Karpas-422 (cell line): ENCODE measurements around the gene ASPN. TPM values are rescaled to one million over a fixed set of nuclear protein-coding genes. Genes with fewer than 3 reads are reported as not detected.

Source experiments
- DNase-seq: peaks from one replicate; pipeline ENCODE4 v3.0.0-alpha.2; 2015
- H2AFZ ChIP-seq: fragments of 200-600 bp; sonication (generic); 2 replicates; pipeline ENCODE4 v1.6.1; 2014; ENCODE audit warnings: antibody characterized with exemption, low read length, mixed read lengths
- H3K27ac ChIP-seq: fragments of 200-600 bp; sonication (generic); 2 replicates; pipeline ENCODE4 v1.5.1; 2014; ENCODE audit warnings: mild to moderate bottlenecking, low read length, moderate library complexity
- H3K27me3 ChIP-seq: fragments of 200-600 bp; sonication (generic); 2 replicates; pipeline ENCODE4 v1.6.1; 2014; ENCODE audit warnings: low read length, mixed read lengths
- H3K36me3 ChIP-seq: fragments of 200-600 bp; sonication (generic); 2 replicates; pipeline ENCODE4 v1.6.1; 2014; ENCODE audit warnings: low read length, mixed read lengths; ENCODE audit not compliant: insufficient read depth
- H3K4me1 ChIP-seq: fragments of 200-600 bp; sonication (generic); 2 replicates; pipeline ENCODE4 v1.6.1; 2014; ENCODE audit warnings: mild to moderate bottlenecking, low read length, mixed read lengths
- H3K4me2 ChIP-seq: fragments of 200-600 bp; sonication (generic); 2 replicates; pipeline ENCODE4 v1.6.1; 2014; ENCODE audit warnings: low read length, low read depth, mild to moderate bottlenecking; ENCODE audit not compliant: poor library complexity, severe bottlenecking
- H3K4me3 ChIP-seq: fragments of 200-600 bp; sonication (generic); 2 replicates; pipeline ENCODE4 v1.5.1; 2014; ENCODE audit warnings: mild to moderate bottlenecking, antibody characterized with exemption, low read length, mixed read lengths
- H3K79me2 ChIP-seq: fragments of 200-600 bp; sonication (generic); 2 replicates; pipeline ENCODE4 v1.6.1; 2014; ENCODE audit warnings: mild to moderate bottlenecking, low read length, mixed read lengths
- H3K9ac ChIP-seq: fragments of 200-600 bp; sonication (generic); 2 replicates; pipeline ENCODE4 v1.6.0; 2014; ENCODE audit warnings: low read length
- H3K9me2 ChIP-seq: fragments of 200-600 bp; sonication (generic), shearing (Covaris generic); replicated peaks from 2 replicates; pipeline ENCODE4 v1.6.0; 2014; ENCODE audit warnings: mild to moderate bottlenecking, low read length, moderate library complexity; ENCODE audit not compliant: insufficient read depth
- H3K9me3 ChIP-seq: fragments of 300-700, 200-600 bp; sonication (generic); 2 replicates; pipeline ENCODE4 v1.6.1; 2014; ENCODE audit warnings: low read length, mixed read lengths
- H4K20me1 ChIP-seq: fragments of 200-600 bp; sonication (generic); 2 replicates; pipeline ENCODE4 v1.6.1; 2014; ENCODE audit warnings: mild to moderate bottlenecking, antibody characterized with exemption, low read length, low read depth; ENCODE audit not compliant: insufficient read depth
- total RNA-seq: library from RNA; depleted of rRNA; stranded (reverse); fragments of >200 nt; shearing (Covaris generic); gene quantifications from 2 replicates; pipeline ENCODE4 v1.2.3, GENCODE V29; 2014; ENCODE audit warnings: low replicate concordance

Gene ASPN
- total RNA-seq, 1 experiment from 2014 or later: not detected

- Histone ChIP-seq H3K36me3 (no peaks in the 10 kb centered on the region), H4K20me1 (no peaks in the 10 kb centered on the region), H2AFZ (no peak overlapping the region), H3K4me1 (peaks cover 6% of the 10 kb centered on the region; the same call in 1 of the 2 replicates), H3K79me2 (peaks cover 7% of the 10 kb centered on the region; the same call in 1 of the 2 replicates), H3K4me2 (no peak overlapping the region), H3K27me3 (no peaks in the 10 kb centered on the region), H3K27ac (no peak overlapping the region), H3K9me2 (no peaks in the 10 kb centered on the region), H3K4me3 (no peak overlapping the region), H3K9ac (no peak overlapping the region), H3K9me3 (no peaks in the 10 kb centered on the region)
- no peak for DNase-seq
These were observed 3.0 kb downstream of the ASPN start for GRCh38 chr9:92479346-92479745.

- no peaks in the 10 kb centered on the region for H4K20me1 ChIP-seq
- H3K4me2 ChIP-seq: no peak overlapping the region
- DNase-seq: no peak
- H2AFZ ChIP-seq: no peak overlapping the region
- no peak overlapping the region for H3K4me3 ChIP-seq
- H3K36me3 ChIP-seq: no peaks in the 10 kb centered on the region
- H3K9me3 ChIP-seq: no peaks in the 10 kb centered on the region
- H3K4me1 ChIP-seq: peaks cover 6% of the 10 kb centered on the region; the same call in 1 of the 2 replicates
- no peak overlapping the region for H3K27ac ChIP-seq
- H3K9ac ChIP-seq: no peak overlapping the region
- no peaks in the 10 kb centered on the region for H3K9me2 ChIP-seq
- H3K79me2 ChIP-seq: peaks cover 7% of the 10 kb centered on the region; the same call in 1 of the 2 replicates
- H3K27me3 ChIP-seq: no peaks in the 10 kb centered on the region
These were observed 3.5 kb downstream of the ASPN start for GRCh38 chr9:92478783-92479182.

GRCh38 chr9:92476962-92477361, 5.3 kb downstream of the ASPN start:
- no peaks in the 10 kb centered on the region for H4K20me1 ChIP-seq
- no peaks in the 10 kb centered on the region for H3K36me3 ChIP-seq
- no peaks in the 10 kb centered on the region for H3K27me3 ChIP-seq
- no peaks in the 10 kb centered on the region for H3K9me3 ChIP-seq
- no peak overlapping the region for H2AFZ ChIP-seq
- H3K9me2 ChIP-seq: no peaks in the 10 kb centered on the region
- H3K79me2 ChIP-seq: peaks cover 4% of the 10 kb centered on the region; the same call in 1 of the 2 replicates
- H3K27ac ChIP-seq: no peak overlapping the region
- H3K4me1 ChIP-seq: peaks cover 6% of the 10 kb centered on the region; the same call in 1 of the 2 replicates
- DNase-seq: no peak
- H3K9ac ChIP-seq: no peak overlapping the region
- H3K4me2 ChIP-seq: no peak overlapping the region
- H3K4me3 ChIP-seq: no peak overlapping the region

- H3K4me2 ChIP-seq: no peak overlapping the region
- H2AFZ ChIP-seq: no peak overlapping the region
- H3K79me2 ChIP-seq: peaks cover 4% of the 10 kb centered on the region; the same call in 1 of the 2 replicates
- no peaks in the 10 kb centered on the region for H3K9me2 ChIP-seq
- no peaks in the 10 kb centered on the region for H3K9me3 ChIP-seq
- H3K4me1 ChIP-seq: no peaks in the 10 kb centered on the region
- no peak overlapping the region for H3K27ac ChIP-seq
- H3K9ac ChIP-seq: no peak overlapping the region
- H4K20me1 ChIP-seq: no peaks in the 10 kb centered on the region
- H3K4me3 ChIP-seq: no peak overlapping the region
- no peaks in the 10 kb centered on the region for H3K27me3 ChIP-seq
- H3K36me3 ChIP-seq: no peaks in the 10 kb centered on the region
- no peak for DNase-seq
These were observed 7.7 kb downstream of the ASPN start for GRCh38 chr9:92474587-92474986.

- Histone ChIP-seq H3K36me3 (no peaks in the 10 kb centered on the region), H3K27ac (no peak overlapping the region), H3K9ac (no peak overlapping the region), H3K27me3 (no peaks in the 10 kb centered on the region), H3K4me2 (no peak overlapping the region), H3K79me2 (peaks cover 4% of the 10 kb centered on the region; the same call in 1 of the 2 replicates), H3K4me3 (no peak overlapping the region), H2AFZ (no peak overlapping the region), H3K4me1 (no peaks in the 10 kb centered on the region), H3K9me2 (no peaks in the 10 kb centered on the region), H4K20me1 (no peaks in the 10 kb centered on the region), H3K9me3 (no peaks in the 10 kb centered on the region)
- no peak for DNase-seq
These were observed 14.1 kb downstream of the ASPN start for GRCh38 chr9:92468206-92468605.

- H3K79me2 ChIP-seq: peaks cover 4% of the 10 kb centered on the region; the same call in 1 of the 2 replicates
- no peaks in the 10 kb centered on the region for H3K9me2 ChIP-seq
- no peaks in the 10 kb centered on the region for H3K36me3 ChIP-seq
- no peak overlapping the region for H3K4me3 ChIP-seq
- H3K4me2 ChIP-seq: no peak overlapping the region
- H2AFZ ChIP-seq: no peak overlapping the region
- H3K9me3 ChIP-seq: no peaks in the 10 kb centered on the region
- H3K27ac ChIP-seq: no peak overlapping the region
- H3K4me1 ChIP-seq: no peaks in the 10 kb centered on the region
- no peaks in the 10 kb centered on the region for H4K20me1 ChIP-seq
- H3K9ac ChIP-seq: no peak overlapping the region
- no peaks in the 10 kb centered on the region for H3K27me3 ChIP-seq
- no peak for DNase-seq
These were observed 14.8 kb downstream of the ASPN start for GRCh38 chr9:92467511-92467910.

GRCh38 chr9:92467041-92467440, 15.3 kb downstream of the ASPN start:
- Histone ChIP-seq H3K27me3 (no peaks in the 10 kb centered on the region), H3K79me2 (peaks cover 4% of the 10 kb centered on the region; the same call in 1 of the 2 replicates), H3K9ac (no peak overlapping the region), H3K36me3 (no peaks in the 10 kb centered on the region), H3K4me1 (no peaks in the 10 kb centered on the region), H4K20me1 (no peaks in the 10 kb centered on the region), H3K9me2 (no peaks in the 10 kb centered on the region), H3K4me2 (no peak overlapping the region), H3K4me3 (no peak overlapping the region), H3K9me3 (no peaks in the 10 kb centered on the region), H3K27ac (no peak overlapping the region), H2AFZ (no peak overlapping the region)
- DNase-seq: no peak

GRCh38 chr9:92463984-92464383, 18.3 kb downstream of the ASPN start:
- no peak for DNase-seq
- H3K4me1 ChIP-seq: no peaks in the 10 kb centered on the region
- no peak overlapping the region for H2AFZ ChIP-seq
- no peak overlapping the region for H3K4me3 ChIP-seq
- H3K9me3 ChIP-seq: no peaks in the 10 kb centered on the region
- H3K9ac ChIP-seq: no peak overlapping the region
- H3K9me2 ChIP-seq: no peaks in the 10 kb centered on the region
- H3K36me3 ChIP-seq: no peaks in the 10 kb centered on the region
- H3K27ac ChIP-seq: no peak overlapping the region
- no peaks in the 10 kb centered on the region for H3K27me3 ChIP-seq
- no peaks in the 10 kb centered on the region for H4K20me1 ChIP-seq
- no peak overlapping the region for H3K4me2 ChIP-seq
- H3K79me2 ChIP-seq: peaks cover 4% of the 10 kb centered on the region; the same call in 1 of the 2 replicates
